Measurements from ENCODE around the gene HECW1. TPM values are rescaled to one million over a fixed set of nuclear protein-coding genes. Genes with fewer than 3 reads are reported as not detected.
A peak's percentile ranks its signal among the peaks of the same experiment; 100 is the strongest.

HECW1 gene
- total RNA-seq, 3 donors from 2014 or later (not counting 1 experiment from before 2014, with no cell fraction given), result not detected

DNA sequence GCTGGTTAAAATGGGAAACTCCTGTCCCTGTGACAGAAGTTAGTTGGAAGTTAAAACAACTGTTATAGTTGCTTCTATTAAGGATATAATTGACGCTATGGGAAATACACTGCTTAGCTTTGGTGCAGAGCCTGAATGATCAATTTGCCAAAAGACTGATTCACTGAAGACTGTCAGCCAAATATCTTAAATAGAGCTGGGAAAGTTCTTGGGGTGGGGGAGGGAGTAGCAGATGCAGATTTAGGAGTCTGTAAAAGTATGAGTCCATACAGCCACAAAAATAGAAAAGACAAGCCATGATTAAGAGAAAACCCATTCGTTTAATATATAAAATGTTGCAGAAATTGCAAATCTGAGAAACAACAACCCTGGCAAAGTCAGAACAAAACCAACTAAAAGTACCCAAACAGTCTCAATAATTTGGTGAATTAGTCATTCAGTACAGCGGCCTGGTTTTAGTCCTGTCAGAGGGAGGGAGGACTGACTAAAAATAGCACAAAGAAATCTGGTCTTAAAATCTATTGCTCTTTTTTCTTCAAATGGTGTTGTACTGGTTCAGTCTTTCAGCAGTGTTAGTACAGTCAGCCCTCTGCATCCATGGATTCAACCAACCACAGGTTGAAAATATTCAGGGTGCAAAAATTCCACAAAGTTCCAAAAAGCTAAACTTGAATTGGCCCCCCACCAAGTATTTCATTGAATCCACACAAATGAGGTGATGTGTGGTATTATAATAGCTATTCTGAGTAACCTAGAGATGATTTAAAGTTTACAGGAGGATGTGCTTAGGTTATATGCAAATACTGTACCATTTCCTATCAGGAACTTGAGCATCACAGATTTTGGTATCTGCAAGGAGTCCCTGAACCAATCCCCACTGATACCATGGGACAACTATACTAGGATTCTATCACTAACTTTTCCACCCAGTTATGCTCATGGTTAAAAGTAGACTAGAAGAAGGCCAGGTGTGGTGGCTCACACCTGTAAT is 500.4 kb downstream of the HECW1 start:
- Histone ChIP-seq H3K4me1 (ENCODE audit: control insufficient read depth, insufficient read depth, low read length) (peaks cover 33% of the 10 kb centered on the region), H3K9me3 (ENCODE audit: control insufficient read depth, insufficient read depth, low read length) (no peaks in the 10 kb centered on the region), H3K27ac (ENCODE audit: low read length) (peak overlapping the region; percentile 35), H3K4me3 (ENCODE audit: low read length) (no peak overlapping the region), H3K27me3 (ENCODE audit: control insufficient read depth, insufficient read depth, low read length) (no peaks in the 10 kb centered on the region), H3K36me3 (ENCODE audit: control insufficient read depth, insufficient read depth, low read length) (peaks cover 75% of the 10 kb centered on the region)
- Mint-ChIP-seq H3K4me1 (peaks cover 63 to 64% of the 10 kb centered on the region in 2 donors), H3K27ac (no peak overlapping the region), H3K27me3 (ENCODE audit: low read depth in 2 of 2) (no peaks in the 10 kb centered on the region), H3K36me3 (peaks cover 18% of the 10 kb centered on the region), H3K9me3 (no peaks in the 10 kb centered on the region), H3K4me3 (peak overlapping the region; percentile 49)
- peak in 1 of 2 donors; percentile 11 for DNase-seq
- peak in 2 of 3 donors; percentile 15 to 65 for ATAC-seq
- intact Hi-C loops (cut with micrococcal nuclease), result no loop called here
- TF ChIP-seq, protein P1, sequence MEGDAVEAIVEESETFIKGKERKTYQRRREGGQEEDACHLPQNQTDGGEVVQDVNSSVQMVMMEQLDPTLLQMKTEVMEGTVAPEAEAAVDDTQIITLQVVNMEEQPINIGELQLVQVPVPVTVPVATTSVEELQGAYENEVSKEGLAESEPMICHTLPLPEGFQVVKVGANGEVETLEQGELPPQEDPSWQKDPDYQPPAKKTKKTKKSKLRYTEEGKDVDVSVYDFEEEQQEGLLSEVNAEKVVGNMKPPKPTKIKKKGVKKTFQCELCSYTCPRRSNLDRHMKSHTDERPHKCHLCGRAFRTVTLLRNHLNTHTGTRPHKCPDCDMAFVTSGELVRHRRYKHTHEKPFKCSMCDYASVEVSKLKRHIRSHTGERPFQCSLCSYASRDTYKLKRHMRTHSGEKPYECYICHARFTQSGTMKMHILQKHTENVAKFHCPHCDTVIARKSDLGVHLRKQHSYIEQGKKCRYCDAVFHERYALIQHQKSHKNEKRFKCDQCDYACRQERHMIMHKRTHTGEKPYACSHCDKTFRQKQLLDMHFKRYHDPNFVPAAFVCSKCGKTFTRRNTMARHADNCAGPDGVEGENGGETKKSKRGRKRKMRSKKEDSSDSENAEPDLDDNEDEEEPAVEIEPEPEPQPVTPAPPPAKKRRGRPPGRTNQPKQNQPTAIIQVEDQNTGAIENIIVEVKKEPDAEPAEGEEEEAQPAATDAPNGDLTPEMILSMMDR (IDR thresholded peaks at IDR 0.05), result no peak
- WGBS (ENCODE audit: insufficient coverage), result 60% methylated on average over 2 of the region's 3 CpGs

Other genes starting within 250 kb of the HECW1 start
- gene C7orf25, start 200.6 kb upstream of the HECW1 start, total RNA-seq, result 1 to 10 TPM; 3.9 to 5.2 (median 5.1) TPM
- gene PSMA2, start 180.5 kb upstream of the HECW1 start, total RNA-seq, result 10 to 100 TPM; 46.5 to 55.6 (median 48.3) TPM
- gene MRPL32, start 180.3 kb upstream of the HECW1 start, total RNA-seq, result 10 to 100 TPM; 22.5 to 36.9 (median 32.6) TPM

Measured in natural killer cell (primary cell).